ENCODE data around the gene NSUN6. TPM values are rescaled to one million over a fixed set of nuclear protein-coding genes. Genes with fewer than 3 reads are reported as not detected.
"Not testable (repeated sequence)": the region's sequence is repeated elsewhere in the genome, so short reads cannot be mapped to it uniquely, and the experiment has no call there.

The NSUN6 gene
- total RNA-seq, 2 donors from 2014 or later = 8.3 to 13.1 TPM

DNA sequence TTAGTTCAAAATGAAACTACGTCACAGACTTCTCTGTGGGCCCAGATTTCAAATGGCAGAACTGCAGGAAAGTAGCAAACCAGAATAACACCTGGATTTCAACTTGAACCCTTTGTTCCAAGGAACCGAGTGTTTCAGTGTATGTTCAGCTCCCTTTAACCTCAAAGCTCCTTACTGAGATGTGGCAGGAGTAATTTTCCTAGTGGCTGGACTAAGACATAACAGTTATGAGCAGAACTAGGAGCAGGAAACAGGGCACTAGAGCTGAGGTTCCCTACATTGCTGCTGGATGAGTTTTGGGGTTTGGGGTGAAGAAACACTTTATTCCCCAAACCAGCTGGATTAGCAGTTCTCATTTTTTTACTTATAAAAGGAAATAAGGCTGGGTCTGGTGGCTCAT, 50.1 kb downstream of the NSUN6 start:
- H3K36me3 ChIP-seq = no peaks in the 10 kb centered on the region

DNA sequence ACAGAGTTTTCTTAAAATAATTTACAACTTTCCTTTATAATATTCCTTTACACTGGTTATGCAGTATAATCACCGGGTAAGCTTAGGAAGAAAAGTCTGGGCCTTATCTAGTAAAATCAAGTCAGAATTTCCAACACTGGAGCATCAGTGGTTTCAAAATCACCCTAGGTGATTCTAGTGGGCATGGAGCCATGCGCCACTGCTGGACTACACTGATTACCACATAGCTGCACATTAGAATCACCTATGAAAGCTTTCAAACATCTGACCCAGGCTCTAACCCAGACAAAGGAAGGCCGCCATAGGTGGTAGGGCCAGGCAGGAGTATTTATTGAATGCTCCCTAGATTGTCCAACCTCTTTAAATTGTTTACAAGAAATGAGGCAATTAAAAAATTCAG, 52.0 kb downstream of the NSUN6 start:
- intact Hi-C loops (cut with DNase I) = no loop called here
- no peak for DNase-seq

More for the DNA sequence above, 50.1 kb downstream of the NSUN6 start:
- intact Hi-C loops (cut with DNase I) = no loop called here
- Histone ChIP-seq H3K27ac (no peak overlapping the region), H3K9me3 (no peaks in the 10 kb centered on the region), H3K9ac (ENCODE audit: low read depth in 2 of 2, low read length in 2 of 2) (no peak overlapping the region), H3K4me3 (no peak overlapping the region), H3K27me3 (no peaks in the 10 kb centered on the region), H3K4me1 (no peaks in the 10 kb centered on the region)
- TF ChIP-seq, protein P1, sequence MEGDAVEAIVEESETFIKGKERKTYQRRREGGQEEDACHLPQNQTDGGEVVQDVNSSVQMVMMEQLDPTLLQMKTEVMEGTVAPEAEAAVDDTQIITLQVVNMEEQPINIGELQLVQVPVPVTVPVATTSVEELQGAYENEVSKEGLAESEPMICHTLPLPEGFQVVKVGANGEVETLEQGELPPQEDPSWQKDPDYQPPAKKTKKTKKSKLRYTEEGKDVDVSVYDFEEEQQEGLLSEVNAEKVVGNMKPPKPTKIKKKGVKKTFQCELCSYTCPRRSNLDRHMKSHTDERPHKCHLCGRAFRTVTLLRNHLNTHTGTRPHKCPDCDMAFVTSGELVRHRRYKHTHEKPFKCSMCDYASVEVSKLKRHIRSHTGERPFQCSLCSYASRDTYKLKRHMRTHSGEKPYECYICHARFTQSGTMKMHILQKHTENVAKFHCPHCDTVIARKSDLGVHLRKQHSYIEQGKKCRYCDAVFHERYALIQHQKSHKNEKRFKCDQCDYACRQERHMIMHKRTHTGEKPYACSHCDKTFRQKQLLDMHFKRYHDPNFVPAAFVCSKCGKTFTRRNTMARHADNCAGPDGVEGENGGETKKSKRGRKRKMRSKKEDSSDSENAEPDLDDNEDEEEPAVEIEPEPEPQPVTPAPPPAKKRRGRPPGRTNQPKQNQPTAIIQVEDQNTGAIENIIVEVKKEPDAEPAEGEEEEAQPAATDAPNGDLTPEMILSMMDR (IDR thresholded peaks at IDR 0.05) = no peak
- DNase-seq = no peak

DNA sequence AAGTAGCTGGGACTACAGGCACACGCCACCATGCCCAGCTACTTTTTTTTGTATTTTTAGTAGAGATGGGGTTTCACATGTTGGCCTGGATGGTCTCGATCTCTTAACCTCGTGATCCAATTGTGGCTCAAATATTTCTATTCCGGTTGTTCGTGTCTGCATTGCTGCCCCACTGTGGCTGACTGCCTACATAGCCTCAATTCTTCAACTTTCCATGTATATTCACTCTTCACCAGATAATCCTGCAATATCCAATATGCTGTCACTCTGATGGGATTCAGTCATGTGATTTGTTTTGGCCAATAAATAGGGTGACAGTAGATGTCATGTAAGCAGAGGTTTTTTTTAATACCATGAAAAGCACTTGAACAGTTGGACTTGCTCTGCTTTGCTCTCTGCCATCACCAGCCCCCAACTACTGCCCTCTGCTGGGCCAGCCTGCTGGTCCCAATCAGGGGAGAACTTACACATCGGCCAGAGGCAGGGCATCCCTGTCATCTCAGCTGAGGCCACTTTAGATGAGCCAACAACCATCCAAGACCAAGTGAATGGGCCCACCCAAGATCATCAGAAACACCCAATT, 56.7 kb downstream of the NSUN6 start:
- Histone ChIP-seq H3K4me3 (no peak overlapping the region), H3K4me1 (no peaks in the 10 kb centered on the region), H3K36me3 (no peaks in the 10 kb centered on the region), H3K27ac (no peak overlapping the region), H3K9me3 (no peaks in the 10 kb centered on the region), H3K9ac (ENCODE audit: low read depth in 2 of 2, low read length in 2 of 2) (no peak overlapping the region), H3K27me3 (no peaks in the 10 kb centered on the region)
- intact Hi-C loops (cut with DNase I) = no loop called here
- TF ChIP-seq, protein P1 (IDR thresholded peaks at IDR 0.05) = no peak
- DNase-seq = no peak

More for the DNA sequence above, 52.0 kb downstream of the NSUN6 start:
- H3K4me1 ChIP-seq = no peaks in the 10 kb centered on the region
- no peaks in the 10 kb centered on the region for H3K27me3 ChIP-seq
- H3K9me3 ChIP-seq = no peaks in the 10 kb centered on the region
- H3K9ac ChIP-seq (ENCODE audit: low read depth in 2 of 2, low read length in 2 of 2) = no peak overlapping the region
- H3K4me3 ChIP-seq = no peak overlapping the region
- TF ChIP-seq, protein P1 (IDR thresholded peaks at IDR 0.05) = no peak
- H3K36me3 ChIP-seq = no peaks in the 10 kb centered on the region
- no peak overlapping the region for H3K27ac ChIP-seq

DNA sequence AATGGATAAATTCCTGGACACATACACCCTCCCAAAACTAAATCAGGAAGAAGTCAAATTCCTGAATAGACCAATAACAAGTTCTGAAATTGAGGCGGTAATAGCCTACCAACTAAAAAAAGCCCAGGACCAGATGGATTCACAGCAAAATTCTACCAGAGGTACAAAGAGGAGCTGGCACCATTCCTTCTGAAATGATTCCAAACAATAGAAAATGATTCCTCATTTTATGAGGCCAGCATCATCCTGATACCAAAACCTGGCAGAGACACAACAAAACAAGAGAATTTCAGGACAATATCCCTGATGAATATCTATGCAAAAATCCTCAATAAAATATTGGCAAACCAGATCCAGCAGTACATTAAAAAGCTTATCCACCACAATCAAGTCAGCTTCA, 60.2 kb downstream of the NSUN6 start:
- H3K9ac ChIP-seq (ENCODE audit: low read depth in 2 of 2, low read length in 2 of 2); H3K4me1 ChIP-seq; H3K4me3 ChIP-seq; H3K36me3 ChIP-seq; H3K9me3 ChIP-seq; H3K27me3 ChIP-seq; intact Hi-C loops (cut with DNase I); DNase-seq; H3K27ac ChIP-seq: not testable (repeated sequence)

DNA sequence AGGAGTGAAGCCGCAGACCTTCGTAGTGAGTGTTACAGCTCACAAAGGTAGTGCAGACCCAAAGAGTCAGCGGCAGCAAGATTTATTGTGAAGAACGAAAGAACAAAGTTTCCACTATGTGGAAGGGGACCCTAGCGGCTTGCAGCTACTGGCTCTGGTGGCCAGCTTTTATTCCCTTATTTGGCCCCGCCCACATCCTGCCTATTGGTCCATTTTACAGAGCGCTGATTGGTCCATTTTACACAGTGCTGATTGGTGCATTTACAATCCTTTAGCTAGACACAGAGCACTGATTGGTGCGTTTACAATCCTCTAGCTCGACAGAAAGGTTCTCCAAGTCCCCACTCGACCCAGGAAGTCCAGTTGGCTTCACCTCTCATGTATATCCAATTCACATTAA, 64.8 kb downstream of the NSUN6 start:
- intact Hi-C loops (cut with DNase I); H3K36me3 ChIP-seq; DNase-seq; H3K4me1 ChIP-seq; H3K27me3 ChIP-seq; H3K9ac ChIP-seq (ENCODE audit: low read depth in 2 of 2, low read length in 2 of 2); H3K27ac ChIP-seq; H3K4me3 ChIP-seq; H3K9me3 ChIP-seq: not testable (repeated sequence)

DNA sequence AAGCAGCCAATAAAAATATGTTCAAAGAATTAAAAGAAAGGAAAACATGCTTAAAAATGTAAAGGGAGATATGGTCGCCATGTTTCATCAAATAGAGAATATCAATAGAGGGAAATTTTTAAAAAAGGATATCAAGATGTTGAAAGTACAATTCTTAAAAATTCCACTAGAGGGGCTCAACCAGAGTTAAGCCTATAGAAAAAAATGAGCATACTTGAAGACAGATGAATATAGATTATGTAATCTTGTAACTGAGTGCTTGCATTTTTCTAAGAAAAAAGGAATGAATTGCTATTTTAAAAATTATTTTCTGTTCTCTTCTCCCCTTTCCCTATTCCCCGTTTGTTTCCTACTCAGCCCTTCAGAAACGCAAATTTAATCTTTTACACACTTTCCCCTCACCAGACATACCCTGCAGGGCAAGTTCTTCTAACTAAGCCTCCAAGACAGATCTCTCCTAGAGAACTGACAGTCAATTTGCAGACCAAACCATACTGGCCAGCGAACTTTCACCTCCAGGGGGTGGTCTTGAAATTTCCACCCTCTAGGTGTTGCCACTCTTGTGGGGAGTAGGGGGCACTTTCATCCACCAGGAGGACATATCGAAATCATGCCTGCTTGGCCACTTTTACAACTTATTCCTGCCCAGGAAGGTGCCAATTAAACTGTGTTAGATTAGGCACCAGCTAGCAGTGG, 67.7 kb downstream of the NSUN6 start:
- DNase-seq = no peak
- Histone ChIP-seq H3K27ac (no peak overlapping the region), H3K4me3 (no peak overlapping the region), H3K4me1 (no peaks in the 10 kb centered on the region), H3K9ac (ENCODE audit: low read depth in 2 of 2, low read length in 2 of 2) (no peak overlapping the region), H3K36me3 (no peaks in the 10 kb centered on the region), H3K9me3 (no peaks in the 10 kb centered on the region), H3K27me3 (no peaks in the 10 kb centered on the region)
- TF ChIP-seq, protein P1 (IDR thresholded peaks at IDR 0.05) = no peak
- intact Hi-C loops (cut with DNase I) = no loop called here
